Measurements from ENCODE around the gene NBPF1.
"Not testable (repeated sequence)": the region's sequence is repeated elsewhere in the genome, so short reads cannot be mapped to it uniquely, and the experiment has no call there.

Gene NBPF1

DNA sequence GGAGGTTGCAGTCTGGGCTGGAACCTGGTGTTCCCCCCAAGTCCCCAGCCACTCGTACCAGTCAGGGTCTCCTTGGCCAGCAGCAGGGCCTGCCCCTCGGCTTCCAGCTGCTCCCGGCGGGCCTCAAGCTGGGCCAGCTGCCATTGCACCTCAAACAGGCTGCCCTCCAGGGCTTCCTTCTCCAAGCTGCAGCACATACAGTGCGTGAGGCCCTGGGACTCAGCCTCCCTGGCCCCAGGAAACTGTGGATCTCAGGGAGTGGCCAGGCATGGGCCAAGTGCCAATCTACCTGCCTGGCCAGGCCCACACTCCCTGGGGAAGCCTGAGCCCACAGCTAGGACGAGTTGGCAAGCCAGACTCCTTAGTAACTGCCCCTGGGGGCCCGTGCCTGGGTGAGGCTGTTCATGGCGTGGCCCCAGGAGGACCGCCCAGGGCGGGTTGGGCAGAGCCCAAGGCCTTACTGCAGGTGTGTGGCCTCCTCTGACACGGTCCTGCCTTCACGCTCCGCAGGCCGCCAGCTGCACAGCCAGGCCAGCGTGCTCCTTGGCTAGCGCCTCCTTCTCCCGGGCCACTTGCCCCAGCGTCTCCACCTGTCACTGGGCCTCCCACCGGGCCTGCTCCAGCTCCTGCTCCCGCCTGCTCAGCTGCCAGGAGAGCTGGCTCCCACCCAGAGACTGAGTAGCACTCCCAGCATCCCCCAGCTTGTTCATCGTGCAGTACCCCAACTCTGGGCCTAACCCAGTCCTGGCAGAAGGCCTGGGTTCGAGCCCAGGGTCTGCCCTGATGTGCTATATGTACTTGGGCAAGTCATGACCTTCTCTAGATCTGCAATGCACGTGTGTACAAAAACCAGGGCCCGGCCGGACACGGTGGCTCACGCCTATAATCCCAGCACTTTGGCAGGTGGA, 10.7 kb upstream of the NBPF1 start:
- DNase-seq = not testable (repeated sequence)

DNA sequence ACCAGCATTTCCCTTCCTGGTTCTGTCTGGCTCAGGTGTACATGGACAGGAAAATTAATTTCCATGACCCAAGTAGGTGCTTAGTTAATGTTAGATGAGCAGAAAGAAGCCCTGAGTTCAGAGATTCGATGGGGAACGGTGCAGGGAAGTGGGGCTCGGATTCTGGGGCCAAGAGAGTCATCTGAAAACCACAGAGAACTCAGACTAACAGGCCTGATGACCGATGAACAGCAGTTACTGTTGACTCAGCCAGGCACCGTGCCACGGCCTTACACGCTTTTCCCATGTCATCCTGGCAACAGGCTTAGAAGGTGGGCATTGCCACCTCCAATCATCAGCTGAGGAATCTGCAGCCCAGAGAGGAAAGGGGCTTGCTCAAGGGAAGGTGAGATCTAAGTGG, 10.0 kb upstream of the NBPF1 start:
- DNase-seq = not testable (repeated sequence)

DNA sequence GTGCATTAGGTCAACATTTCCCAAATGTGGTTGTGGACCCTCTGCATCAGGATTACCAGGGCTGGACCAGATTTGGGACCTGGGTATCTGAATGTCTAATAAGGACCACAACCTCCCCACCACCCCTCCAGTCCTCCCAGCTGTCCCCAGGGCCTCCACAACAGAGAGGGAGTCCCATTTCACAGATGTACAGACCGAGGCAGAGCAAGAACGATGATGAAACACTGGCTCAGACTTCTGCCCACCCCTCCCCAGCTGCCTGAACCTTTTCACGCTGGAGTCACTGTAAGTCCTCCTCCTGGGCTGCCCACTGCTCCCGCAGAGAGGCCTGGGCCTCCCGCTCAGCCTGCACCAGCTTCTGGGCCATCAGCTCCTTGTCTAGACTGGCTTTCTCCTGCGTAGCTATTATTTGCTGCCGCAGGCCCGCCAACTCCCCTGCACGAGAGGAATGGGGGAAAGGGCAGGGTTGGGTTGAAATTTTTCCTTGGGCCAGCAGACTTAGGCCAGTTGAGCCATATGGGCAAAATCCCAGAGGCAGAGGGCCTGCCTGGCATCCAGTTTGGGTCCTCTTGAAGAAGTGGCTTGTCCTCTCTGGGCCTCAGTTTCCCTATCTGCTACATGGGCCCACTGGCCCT, 8.4 kb upstream of the NBPF1 start:
- not testable (repeated sequence) for DNase-seq

DNA sequence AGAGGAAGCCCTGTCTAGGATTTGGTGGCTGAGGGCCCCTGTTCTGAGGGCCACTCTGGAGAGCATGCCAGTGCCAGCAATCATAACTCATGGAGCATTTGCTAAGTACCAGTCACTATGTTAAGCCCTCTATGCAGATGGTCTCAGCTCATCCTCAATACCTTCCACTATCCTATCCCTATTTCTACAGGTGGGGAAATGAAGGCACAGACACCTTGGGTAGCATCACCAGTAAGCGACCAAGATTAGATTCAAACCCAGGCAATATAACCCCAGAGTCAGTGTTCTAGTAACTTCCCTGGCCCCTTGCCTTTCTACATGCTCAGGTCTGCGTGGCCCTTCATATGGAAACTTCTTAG, 7.9 kb upstream of the NBPF1 start:
- no peak for DNase-seq

DNA sequence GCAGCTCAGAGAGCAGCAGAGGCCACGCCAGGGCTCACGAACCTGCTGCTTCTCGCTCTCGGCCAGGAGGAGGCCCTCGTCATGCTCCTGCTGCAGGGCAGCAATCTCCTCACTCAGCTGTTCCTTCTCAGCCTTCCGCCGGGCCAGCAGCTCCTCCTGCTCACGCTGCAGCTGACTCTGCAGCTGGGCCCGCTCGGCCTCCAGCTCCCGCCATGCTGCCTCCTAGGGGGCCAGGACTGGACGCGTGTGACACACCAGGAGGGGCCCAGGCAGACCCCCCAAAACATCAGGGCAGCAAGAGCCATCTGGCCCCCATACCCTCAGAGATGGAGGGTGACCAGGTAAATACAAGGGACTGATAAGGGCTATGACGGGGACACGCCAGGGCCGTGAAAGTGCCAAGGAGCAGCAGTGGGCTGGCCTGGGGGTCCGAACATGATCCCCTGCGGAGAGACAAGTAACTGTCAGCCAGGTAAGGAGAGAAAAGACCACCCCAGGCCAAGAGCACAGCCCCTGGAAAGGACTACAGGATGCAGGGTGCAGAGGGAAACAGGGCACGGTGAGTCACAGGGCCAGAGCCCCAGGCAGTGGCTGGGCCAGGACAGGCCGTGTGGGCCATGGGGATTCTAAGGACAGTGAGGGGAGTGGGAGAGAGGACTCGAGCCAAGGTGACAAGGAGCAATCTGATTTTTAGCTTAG, 6.6 kb upstream of the NBPF1 start:
- DNase-seq = not testable (repeated sequence)

DNA sequence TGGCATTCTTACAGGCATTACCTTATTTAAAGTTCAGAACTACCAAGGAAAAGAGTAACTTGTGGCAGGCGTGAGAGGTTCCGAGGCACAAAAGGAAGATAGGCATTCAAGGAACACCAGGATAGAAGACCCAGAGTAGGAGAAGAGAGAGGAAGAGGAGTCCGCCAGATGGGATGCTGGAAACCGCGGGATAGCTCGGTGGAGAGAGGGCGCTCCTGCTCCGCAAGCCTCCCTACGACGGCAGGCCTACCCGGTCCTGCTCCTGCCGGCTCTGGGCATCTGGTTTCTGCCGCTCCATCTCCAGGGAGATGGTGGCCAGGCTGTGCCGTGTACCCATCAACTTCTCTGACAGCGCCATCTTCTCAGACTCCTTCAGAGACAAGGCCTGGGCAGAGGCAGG, 5.4 kb upstream of the NBPF1 start:
- peak in 14 of 56 donors; percentile 27 to 75 (median 47) for DNase-seq

DNA sequence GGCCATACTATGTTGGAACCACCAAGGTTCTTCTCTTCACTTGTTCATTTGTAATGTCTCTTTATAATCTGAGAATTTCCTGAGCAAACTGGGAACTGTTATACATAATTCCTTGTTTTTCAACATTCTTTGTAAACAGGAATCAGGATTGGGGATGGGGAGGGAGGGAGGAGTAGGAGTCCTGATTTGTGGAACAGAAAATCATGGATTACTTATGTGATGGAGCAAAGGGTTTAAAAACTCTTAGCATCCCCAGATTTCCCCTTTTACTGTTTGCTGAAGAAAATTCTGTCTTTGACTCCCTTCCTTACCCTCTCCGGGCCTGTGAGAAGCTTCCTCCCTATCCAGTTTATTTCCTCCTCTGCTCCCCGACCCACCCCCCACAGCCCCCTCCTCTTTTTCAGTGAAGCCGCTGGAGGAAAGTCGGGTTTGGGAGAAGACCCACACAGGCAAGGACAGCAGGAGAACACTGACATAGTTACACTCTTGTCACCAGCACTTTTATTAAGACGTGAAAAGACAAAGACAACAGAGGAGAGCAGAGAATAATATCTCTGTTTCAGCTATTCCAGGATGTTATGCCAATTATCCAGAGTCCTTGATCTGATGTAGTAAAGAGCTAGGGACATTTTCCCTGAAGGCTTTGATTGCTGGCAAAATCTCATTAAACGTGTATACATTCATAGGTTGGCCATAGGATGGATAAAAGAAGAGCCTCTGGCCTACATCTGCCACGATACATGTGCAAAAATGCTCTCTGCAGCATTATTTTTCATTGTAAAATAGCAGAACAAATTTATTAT, 4.6 kb upstream of the NBPF1 start:
- DNase-seq = peak in 1 of 56 donors; percentile 38

DNA sequence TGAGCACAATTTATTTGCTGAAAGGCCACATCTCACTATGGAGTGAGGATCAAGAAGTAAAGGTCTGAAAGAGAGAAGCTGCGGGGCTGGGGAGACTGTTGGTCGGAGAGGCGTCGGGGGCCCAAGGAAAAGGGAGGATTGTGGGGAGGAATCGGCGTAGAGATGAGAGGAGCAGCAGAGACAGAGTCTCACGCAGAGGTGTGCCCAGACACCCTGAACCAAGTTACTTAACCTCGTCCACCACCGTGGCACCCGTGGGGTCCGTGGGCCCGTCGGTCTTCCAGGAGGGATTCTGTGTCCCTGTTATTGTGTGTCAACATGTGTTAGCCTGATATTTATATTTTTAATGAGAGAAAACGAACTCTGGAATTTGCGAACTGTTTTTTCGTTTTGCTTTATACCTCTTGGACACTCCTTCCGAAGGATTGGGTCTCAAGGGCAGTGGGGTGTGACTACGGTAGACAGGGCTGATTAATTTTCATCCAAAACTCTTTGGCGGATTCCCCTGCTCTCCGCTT, 3.8 kb upstream of the NBPF1 start:
- peak in 1 of 56 donors; percentile 26 for DNase-seq

DNA sequence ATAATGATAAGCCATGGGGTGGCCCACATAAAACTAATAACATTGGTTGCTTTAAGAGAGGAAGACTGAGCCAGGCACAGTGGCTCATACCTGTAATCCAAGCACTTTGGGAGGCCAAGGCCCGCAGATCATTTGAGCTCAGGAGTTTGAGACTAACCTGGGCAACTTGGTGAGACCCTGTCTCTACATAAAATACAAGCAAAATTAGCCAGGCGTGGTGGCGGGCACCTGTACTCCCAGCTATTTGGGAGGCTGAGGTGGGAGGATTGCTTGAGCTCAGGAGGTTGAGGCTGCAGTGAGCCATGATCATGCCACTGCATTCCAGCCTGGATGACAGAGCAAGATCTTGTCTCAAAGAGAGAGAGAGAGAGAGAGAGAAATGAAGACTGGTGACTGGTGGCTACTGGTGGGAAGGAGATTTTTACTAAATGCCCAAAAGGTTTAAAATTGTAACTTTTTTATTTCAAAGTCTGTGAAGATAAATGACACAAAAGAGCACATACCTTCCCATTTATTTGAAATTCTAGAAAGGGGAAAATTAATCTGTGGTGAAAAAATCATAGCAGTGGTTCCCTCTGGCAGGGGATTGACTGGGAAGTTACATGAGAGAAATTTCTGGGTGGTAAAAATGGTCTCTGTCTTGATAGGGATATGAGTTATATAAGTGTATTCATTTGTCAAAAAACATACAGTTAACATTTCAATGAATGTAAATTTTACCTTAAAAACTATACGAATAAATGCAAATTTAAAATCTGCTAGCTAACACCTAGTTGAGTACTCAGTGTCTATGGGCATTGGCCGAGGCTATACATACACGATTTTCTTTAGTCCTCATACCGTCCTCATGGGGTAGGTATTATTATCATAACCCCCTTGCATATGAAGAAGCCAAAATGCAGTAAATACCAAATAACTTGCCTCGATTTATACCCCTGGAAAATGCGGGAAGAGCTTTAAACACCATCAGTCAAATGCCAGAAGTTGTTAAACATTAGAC, 2.2 kb upstream of the NBPF1 start:
- no peak for DNase-seq

DNA sequence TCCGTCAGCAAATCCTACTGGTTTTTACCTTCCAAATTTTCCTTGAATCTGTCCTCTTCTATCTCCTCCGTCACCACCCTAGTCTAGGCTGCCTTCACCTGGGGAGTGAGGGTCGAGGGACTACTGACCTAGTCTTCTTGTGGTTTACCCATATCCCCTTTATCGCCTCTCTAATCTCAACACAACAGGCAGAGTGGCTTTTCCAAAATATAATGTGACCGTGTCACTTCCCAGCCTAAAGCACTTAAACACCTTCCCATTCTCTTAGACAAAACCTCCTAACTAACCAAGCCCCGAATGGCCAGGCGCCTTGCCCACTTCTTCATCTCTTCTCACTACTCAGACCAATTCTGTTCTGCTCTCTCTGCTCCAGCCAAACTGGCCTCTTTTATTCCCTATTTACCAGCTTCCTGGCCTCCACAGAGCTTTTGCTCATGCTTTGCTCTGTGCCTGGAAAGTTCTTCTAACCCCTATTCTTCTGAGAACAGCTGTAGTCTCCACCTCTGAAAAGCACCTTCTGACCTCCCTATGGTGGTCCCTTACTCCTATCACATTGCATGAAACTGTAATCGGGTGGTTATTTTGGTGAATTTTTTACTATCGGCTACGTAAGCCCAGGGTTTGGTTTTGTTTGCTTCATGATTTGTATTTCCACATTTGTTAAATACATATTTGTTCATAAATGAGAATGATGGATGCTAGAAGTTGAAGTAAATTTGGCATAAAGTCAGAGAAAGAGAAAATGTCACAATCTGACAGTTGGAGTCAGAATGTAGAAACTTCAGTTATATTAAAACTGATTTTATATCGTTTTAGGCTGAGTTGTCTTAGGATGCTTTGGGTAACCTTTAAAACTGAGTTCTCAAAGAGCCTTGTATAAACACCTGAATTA, 1.2 kb upstream of the NBPF1 start:
- DNase-seq = no peak

DNA sequence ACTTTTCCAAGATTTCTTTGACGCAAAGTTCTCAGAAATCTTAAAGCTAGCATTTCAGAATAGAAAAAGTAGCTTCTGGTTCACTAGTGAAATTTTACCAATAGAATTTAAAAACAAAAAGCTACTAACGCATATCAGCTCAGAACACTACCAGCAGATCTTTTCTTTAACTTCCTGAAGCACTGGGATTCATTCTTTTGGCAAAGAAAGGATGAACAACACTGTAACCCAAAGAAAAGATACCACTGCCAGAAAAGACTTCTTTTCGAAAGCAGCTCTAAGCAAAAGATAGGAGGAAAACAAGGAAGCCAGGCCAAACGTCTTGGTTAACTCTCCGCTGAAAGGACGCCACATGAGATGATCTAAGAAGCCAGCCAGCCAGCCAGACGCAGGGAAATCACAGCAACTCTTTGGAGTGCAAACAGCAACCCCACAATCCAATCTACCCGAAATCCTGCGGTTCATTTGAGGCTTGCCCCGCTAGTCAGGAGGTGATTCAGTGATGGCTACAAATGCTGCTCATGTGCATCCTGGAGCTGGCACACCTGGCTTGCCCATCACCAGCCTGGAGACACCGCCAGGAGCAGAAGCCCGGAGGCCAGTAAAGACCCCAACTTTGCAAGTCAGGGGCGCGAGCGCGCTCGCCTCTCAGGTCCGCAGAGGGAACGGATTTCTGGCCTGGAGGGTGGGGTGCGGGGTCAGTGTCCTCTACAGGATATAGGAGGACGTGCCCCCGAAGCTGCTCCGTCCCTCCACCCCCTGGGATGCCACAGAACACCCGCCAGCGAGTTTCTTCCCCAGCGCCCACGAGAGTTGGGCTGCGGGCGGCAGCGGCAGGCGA, 812 bp downstream of the NBPF1 start:
- peak in 45 of 56 donors; percentile 48 to 99 (median 79) for DNase-seq

DNA sequence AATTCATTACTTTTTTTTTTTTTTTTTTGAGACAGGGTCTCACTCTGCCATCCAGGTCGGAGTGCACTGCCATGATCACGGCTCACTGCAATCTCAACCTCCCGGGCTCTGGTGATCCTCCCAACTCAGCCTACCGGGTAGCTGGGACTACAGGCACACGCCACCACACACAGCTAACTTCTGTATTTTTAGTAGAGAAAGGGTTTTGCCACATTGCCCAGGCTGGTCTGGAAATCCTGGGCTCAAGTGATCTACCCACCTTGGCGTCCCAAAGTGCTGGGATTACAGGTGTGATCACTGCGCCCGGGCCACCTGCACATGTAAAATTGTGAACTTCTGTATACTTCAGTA, 1.4 kb downstream of the NBPF1 start:
- DNase-seq = not testable (repeated sequence)

DNA sequence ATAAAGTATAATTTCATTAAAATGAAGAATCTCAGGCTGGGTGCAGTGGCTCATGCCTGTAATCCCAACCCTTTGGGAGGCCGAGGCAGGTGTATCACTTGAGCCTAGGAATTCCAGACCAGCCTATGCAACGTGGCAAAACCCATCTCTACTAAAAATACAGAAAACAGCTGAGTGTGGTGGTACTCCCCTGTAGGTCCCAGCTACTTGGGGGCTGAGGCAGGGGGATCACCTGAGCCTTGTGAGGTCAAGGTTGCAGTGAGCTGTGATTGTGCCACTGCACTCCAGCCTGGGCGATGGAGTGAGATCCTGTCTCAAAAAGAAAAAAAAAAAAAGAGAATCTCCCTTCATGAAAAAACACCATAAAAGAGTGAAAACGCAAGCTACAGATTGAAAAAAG, 2.2 kb downstream of the NBPF1 start:
- DNase-seq = not testable (repeated sequence)

DNA sequence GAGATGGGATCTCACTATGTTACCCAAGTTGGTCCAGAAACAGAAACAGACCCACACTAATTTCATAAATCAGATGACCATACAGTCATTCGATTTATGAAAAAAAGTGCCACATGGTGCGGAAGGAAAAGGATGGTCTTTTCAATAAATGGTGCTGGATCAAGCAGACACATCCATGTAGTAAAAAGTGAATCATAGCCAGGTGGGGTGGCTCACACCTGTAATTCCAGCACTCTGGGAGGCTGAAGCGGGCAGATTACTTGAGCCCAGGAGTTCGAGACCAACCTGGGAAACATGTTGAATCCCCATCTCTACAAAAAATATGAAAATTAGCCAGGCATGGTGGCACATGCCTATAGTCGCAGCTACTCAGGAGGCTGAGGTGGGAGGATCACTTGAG, 2.8 kb downstream of the NBPF1 start:
- DNase-seq = not testable (repeated sequence)

DNA sequence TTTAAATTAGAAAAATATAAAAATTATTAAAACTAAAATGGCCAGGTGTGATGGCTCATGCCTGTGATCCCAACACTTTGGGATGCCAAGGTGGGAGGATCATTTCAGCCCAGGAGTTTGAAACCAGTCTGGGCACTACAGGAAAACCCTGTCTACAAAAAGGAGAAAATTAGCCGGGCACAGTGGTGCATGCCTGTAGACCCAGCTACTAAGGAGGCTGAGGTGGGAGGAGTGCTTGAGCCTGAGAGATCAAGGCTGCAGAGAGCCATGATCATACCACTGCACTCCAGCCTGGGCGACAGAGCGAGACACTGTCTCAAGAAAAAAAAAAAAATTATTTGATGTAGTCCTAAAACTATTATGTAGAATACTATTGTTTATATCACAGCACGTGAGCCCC, 3.6 kb downstream of the NBPF1 start:
- DNase-seq = not testable (repeated sequence)

DNA sequence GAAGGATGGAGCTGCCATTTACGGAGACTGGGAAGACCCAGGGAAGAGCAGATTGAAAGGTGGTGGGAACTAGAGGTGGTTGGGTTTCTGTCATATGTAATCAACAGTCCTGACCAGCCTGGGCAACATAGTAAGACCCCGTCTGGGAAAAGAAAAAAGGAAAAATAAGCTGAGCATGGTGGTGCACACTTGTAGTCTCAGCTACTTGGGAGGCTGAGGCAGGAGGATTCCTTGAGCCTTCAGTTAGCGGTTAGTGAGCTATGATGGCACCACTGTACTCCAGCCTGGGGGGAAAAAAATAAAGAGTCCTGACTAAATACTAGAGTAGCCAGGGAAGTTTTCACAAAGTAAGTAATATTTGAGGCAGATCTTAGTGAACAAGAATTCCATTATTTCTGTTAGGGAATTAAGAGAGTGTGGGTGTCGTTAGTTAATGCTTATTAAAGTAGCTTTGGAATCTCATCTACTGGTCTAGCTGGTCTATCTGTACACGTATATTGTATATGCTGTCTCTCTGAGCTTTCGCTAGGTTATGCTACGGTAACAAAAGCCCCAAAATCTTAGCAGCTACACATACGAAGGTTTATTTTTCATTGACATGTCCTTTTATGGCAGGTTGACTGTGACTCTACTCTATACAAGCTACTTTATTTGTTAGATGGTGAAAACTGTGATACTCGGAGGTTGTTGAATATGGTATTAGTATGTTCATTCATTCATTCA, 4.4 kb downstream of the NBPF1 start:
- no peak for DNase-seq
